ENCODE measurements around the gene CBR1. TPM values are rescaled to one million over a fixed set of nuclear protein-coding genes. Genes with fewer than 3 reads are reported as not detected.
"Not testable (repeated sequence)": the region's sequence is repeated elsewhere in the genome, so short reads cannot be mapped to it uniquely, and the experiment has no call there.

Gene CBR1
- total and polyA plus RNA-seq, 3 experiments from 2014 or later = 37.6 to 39.3 (median 39.2) TPM

- H3K4me1 ChIP-seq (ENCODE audit: insufficient read depth, low read length); H3K36me3 ChIP-seq (ENCODE audit: insufficient read depth, low read length); DNase-seq; H3K4me1 Mint-ChIP-seq; H3K4me3 ChIP-seq (ENCODE audit: low read length); H3K9me3 Mint-ChIP-seq; POLR2A ChIA-PET; H3K36me3 Mint-ChIP-seq; H3K4me3 Mint-ChIP-seq; H3K27me3 ChIP-seq (ENCODE audit: insufficient read depth, low read length, poor library complexity, severe bottlenecking); H3K27ac ChIP-seq (ENCODE audit: low read depth, low read length); H3K27ac Mint-ChIP-seq; H3K9me3 ChIP-seq (ENCODE audit: low read length): not testable (repeated sequence)
- peaks cover 18 to 23% of the 10 kb centered on the region in 2 donors for H3K27me3 Mint-ChIP-seq
- CTCF ChIA-PET = interaction anchor here (1.3 kb wide), 1 partner anchor 25 kb away, joined by 3 read pairs; no protein-coding TSS in a partner anchor
Measured at GRCh38 chr21:36099695-36100211, 29.9 kb downstream of the CBR1 start.

DNA sequence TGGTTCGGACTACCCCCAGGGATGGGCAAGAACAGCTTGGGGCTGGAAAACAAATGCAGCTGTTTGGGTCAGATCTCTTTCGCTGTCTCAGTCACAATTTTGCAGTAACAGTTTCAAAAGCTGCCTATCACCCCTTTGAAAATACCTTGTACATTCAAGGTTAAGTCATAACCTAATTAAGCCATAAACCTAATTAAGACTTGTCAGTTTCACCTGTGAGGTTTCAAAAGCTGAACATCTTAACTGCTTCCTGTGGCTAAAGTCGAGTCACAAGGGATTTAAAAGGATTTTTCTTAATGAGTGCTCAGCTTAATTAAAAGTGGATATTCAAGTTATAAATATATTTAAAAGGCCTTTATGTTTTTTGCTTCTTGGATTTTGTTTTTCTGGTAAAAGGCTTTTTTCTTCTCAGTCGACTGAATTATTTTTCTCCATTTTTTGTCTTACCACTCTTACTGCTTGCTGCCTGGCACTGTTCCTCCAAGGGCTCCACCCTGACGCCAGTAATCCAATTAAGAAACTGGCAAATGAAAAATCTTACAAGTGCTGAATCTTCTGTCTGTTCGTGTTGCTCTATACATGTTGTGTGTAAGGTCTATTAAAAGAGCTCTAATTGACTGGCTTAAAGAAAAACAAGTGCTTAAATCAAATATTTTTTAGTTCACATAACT is 31.3 kb downstream of the CBR1 start:
- ChIA-PET POLR2A (no interaction called here), CTCF (interaction anchor here (0.7 to 1.5 kb wide), 4 partner anchors 10 to 26 kb away, joined by 3 read pairs; no protein-coding TSS in a partner anchor)
- Histone ChIP-seq H3K27me3 (ENCODE audit: insufficient read depth, low read length, poor library complexity, severe bottlenecking) (peaks cover 7% of the 10 kb centered on the region), H3K27ac (ENCODE audit: low read depth, low read length) (no peak overlapping the region), H3K36me3 (ENCODE audit: insufficient read depth, low read length) (no peaks in the 10 kb centered on the region), H3K4me1 (ENCODE audit: insufficient read depth, low read length) (no peaks in the 10 kb centered on the region), H3K4me3 (ENCODE audit: low read length) (no peak overlapping the region), H3K9me3 (ENCODE audit: low read length) (no peaks in the 10 kb centered on the region)
- Mint-ChIP-seq H3K9me3 (no peaks in the 10 kb centered on the region), H3K4me3 (no peak overlapping the region), H3K27ac (no peak overlapping the region), H3K27me3 (peaks cover 30 to 33% of the 10 kb centered on the region in 2 donors), H3K4me1 (peaks cover 3 to 6% (median 5%) of the 10 kb centered on the region in 3 donors), H3K36me3 (no peaks in the 10 kb centered on the region)
- DNase-seq = no peak

GRCh38 chr21:36103434-36103833 is 33.6 kb downstream of the CBR1 start:
- CTCF ChIA-PET = no interaction called here
- Mint-ChIP-seq H3K36me3 (no peaks in the 10 kb centered on the region), H3K9me3 (no peaks in the 10 kb centered on the region)

GRCh38 chr21:36104317-36105300 is 34.8 kb downstream of the CBR1 start:
- peaks cover 3 to 6% (median 5%) of the 10 kb centered on the region in 3 donors for H3K4me1 Mint-ChIP-seq
- CTCF ChIA-PET = interaction anchor here (1.2 kb wide), 1 partner anchor 9 kb away, joined by 4 read pairs; no protein-coding TSS in a partner anchor

More at GRCh38 chr21:36103434-36103833, 33.6 kb downstream of the CBR1 start:
- Histone ChIP-seq H3K27me3 (ENCODE audit: insufficient read depth, low read length, poor library complexity, severe bottlenecking) (peaks cover 7% of the 10 kb centered on the region), H3K27ac (ENCODE audit: low read depth, low read length) (no peak overlapping the region), H3K4me1 (ENCODE audit: insufficient read depth, low read length) (no peaks in the 10 kb centered on the region), H3K4me3 (ENCODE audit: low read length) (no peak overlapping the region), H3K36me3 (ENCODE audit: insufficient read depth, low read length) (no peaks in the 10 kb centered on the region), H3K9me3 (ENCODE audit: low read length) (no peaks in the 10 kb centered on the region)
- DNase-seq = no peak
- POLR2A ChIA-PET = no interaction called here
- Mint-ChIP-seq H3K4me1 (peaks cover 3 to 6% (median 5%) of the 10 kb centered on the region in 3 donors), H3K4me3 (no peak overlapping the region), H3K27me3 (peaks cover 43 to 48% of the 10 kb centered on the region in 2 donors), H3K27ac (no peak overlapping the region)

GRCh38 chr21:36105327-36105842 is 35.6 kb downstream of the CBR1 start:
- Histone ChIP-seq H3K27me3 (ENCODE audit: insufficient read depth, low read length, poor library complexity, severe bottlenecking) (peaks cover 7% of the 10 kb centered on the region), H3K36me3 (ENCODE audit: insufficient read depth, low read length) (no peaks in the 10 kb centered on the region), H3K4me3 (ENCODE audit: low read length) (no peak overlapping the region), H3K4me1 (ENCODE audit: insufficient read depth, low read length) (no peaks in the 10 kb centered on the region), H3K27ac (ENCODE audit: low read depth, low read length) (no peak overlapping the region), H3K9me3 (ENCODE audit: low read length) (no peaks in the 10 kb centered on the region)
- Mint-ChIP-seq H3K27me3 (peaks cover 51 to 58% of the 10 kb centered on the region in 2 donors), H3K9me3 (no peaks in the 10 kb centered on the region), H3K36me3 (no peaks in the 10 kb centered on the region), H3K4me1 (peaks cover 3 to 6% (median 5%) of the 10 kb centered on the region in 3 donors), H3K4me3 (no peak overlapping the region), H3K27ac (no peak overlapping the region)
- CTCF ChIA-PET = interaction anchor here (1.2 kb wide), 1 partner anchor 8 kb away, joined by 4 read pairs; no protein-coding TSS in a partner anchor
- DNase-seq = no peak
- POLR2A ChIA-PET = no interaction called here

More at GRCh38 chr21:36104317-36105300, 34.8 kb downstream of the CBR1 start:
- H3K27ac ChIP-seq (ENCODE audit: low read depth, low read length) = no peak overlapping the region
- H3K4me1 ChIP-seq (ENCODE audit: insufficient read depth, low read length) = no peaks in the 10 kb centered on the region
- H3K27me3 Mint-ChIP-seq = peaks cover 47 to 56% of the 10 kb centered on the region in 2 donors
- POLR2A ChIA-PET = no interaction called here
- no peak overlapping the region for H3K27ac Mint-ChIP-seq
- H3K9me3 ChIP-seq (ENCODE audit: low read length) = no peaks in the 10 kb centered on the region
- H3K36me3 ChIP-seq (ENCODE audit: insufficient read depth, low read length) = no peaks in the 10 kb centered on the region
- no peak overlapping the region for H3K4me3 ChIP-seq (ENCODE audit: low read length)
- peaks cover 7% of the 10 kb centered on the region for H3K27me3 ChIP-seq (ENCODE audit: insufficient read depth, low read length, poor library complexity, severe bottlenecking)
- no peaks in the 10 kb centered on the region for H3K9me3 Mint-ChIP-seq
- H3K4me3 Mint-ChIP-seq = no peak overlapping the region
- H3K36me3 Mint-ChIP-seq = no peaks in the 10 kb centered on the region
- DNase-seq = peak; percentile 9 to 71 (median 22)

DNA sequence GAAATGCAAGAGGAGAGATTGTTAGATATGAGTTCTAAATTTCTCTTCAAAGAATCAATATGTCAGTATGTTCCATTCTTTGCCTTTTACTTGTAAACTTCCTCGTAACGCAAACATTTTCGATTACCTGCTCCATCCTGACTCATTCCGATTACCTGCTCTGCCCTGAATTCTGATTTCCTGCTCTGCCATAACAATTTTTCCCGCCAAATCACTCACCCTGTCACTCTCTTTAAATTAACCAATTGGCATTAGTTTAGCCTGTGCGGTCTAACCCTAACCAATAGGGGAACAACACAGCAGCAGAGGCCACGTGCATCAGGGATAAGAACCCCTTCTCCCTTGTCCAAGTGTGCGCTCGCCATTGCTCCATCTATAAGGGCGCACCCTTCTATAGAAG is 40.0 kb downstream of the CBR1 start:
- Histone ChIP-seq H3K27me3 (ENCODE audit: insufficient read depth, low read length, poor library complexity, severe bottlenecking) (peaks cover 4% of the 10 kb centered on the region), H3K36me3 (ENCODE audit: insufficient read depth, low read length) (no peaks in the 10 kb centered on the region), H3K9me3 (ENCODE audit: low read length) (no peaks in the 10 kb centered on the region), H3K4me3 (ENCODE audit: low read length) (no peak overlapping the region), H3K4me1 (ENCODE audit: insufficient read depth, low read length) (peaks cover 20% of the 10 kb centered on the region), H3K27ac (ENCODE audit: low read depth, low read length) (no peak overlapping the region)
- H3K27ac Mint-ChIP-seq = no peak overlapping the region
- H3K36me3 Mint-ChIP-seq = no peaks in the 10 kb centered on the region
- no peak overlapping the region for H3K4me3 Mint-ChIP-seq
- ChIA-PET CTCF (no interaction called here), POLR2A (no interaction called here)
- no peak for DNase-seq
- peaks cover 41 to 64% of the 10 kb centered on the region in 2 donors for H3K27me3 Mint-ChIP-seq
- H3K4me1 Mint-ChIP-seq = peaks cover 10 to 23% (median 19%) of the 10 kb centered on the region in 3 donors
- H3K9me3 Mint-ChIP-seq = no peaks in the 10 kb centered on the region

DNA sequence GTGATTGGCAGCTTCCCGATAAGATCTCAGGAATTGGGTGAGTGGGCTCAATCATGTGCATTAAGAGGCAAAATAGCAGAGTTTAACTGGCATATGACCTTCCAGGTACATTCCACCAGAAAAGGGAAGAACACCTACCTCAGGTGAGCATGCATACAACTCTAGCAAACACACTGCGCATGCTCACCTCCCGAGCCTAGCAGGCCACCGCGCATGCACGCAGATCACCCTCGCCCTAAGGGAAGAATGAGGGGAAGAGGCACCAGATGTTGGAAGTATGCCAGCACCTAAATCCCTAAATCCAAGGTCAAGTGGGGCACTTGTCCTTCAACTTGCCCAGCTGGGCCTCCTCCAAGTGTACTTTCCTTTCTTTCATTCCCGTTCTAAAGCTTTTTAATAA is 41.4 kb downstream of the CBR1 start:
- Histone ChIP-seq H3K4me1 (ENCODE audit: insufficient read depth, low read length) (peaks cover 26% of the 10 kb centered on the region), H3K9me3 (ENCODE audit: low read length) (no peaks in the 10 kb centered on the region), H3K27me3 (ENCODE audit: insufficient read depth, low read length, poor library complexity, severe bottlenecking) (no peaks in the 10 kb centered on the region), H3K4me3 (ENCODE audit: low read length) (no peak overlapping the region), H3K36me3 (ENCODE audit: insufficient read depth, low read length) (no peaks in the 10 kb centered on the region), H3K27ac (ENCODE audit: low read depth, low read length) (no peak overlapping the region)
- H3K36me3 Mint-ChIP-seq = no peaks in the 10 kb centered on the region
- H3K27ac Mint-ChIP-seq = no peak overlapping the region
- ChIA-PET POLR2A (no interaction called here), CTCF (interaction anchor here (1.2 kb wide), 1 partner anchor 10 kb away, joined by 3 read pairs; no protein-coding TSS in a partner anchor)
- H3K27me3 Mint-ChIP-seq = peaks cover 30 to 51% of the 10 kb centered on the region in 2 donors
- DNase-seq = no peak
- peak overlapping the region in 2 of 7 donors; percentile 14 to 25 for H3K4me3 Mint-ChIP-seq
- H3K9me3 Mint-ChIP-seq = no peaks in the 10 kb centered on the region
- H3K4me1 Mint-ChIP-seq = peaks cover 8 to 32% (median 18%) of the 10 kb centered on the region in 3 donors

Data from CD8-positive, alpha-beta memory T cell (primary cell).